ENCODE results near the gene ALDH1A3. TPM values are rescaled to one million over a fixed set of nuclear protein-coding genes. Genes with fewer than 3 reads are reported as not detected.

ALDH1A3 gene
- total and polyA plus RNA-seq, 2 of the 4 experiments (the other 2 are of a cell fraction) = 3.1 to 5.0 TPM

GRCh38 chr15:100914876-100915275 lies 35.2 kb downstream of the ALDH1A3 start:
- Histone ChIP-seq H3K4me2 (ENCODE audit: low read depth, low read length) (no peak overlapping the region), H2AK9ac (replicated peaks; ENCODE audit: low read depth, low read length, poor library complexity) (no peak overlapping the region), H2BK15ac (ENCODE audit: low read depth, low read length) (no peak overlapping the region), H2BK120ac (ENCODE audit: low read depth, low read length) (no peak overlapping the region), H3K4me3 (ENCODE audit: insufficient read depth, low read depth, low read length) (no peak overlapping the region), H3K9me3 (ENCODE audit: control insufficient read depth, insufficient read depth, low read length) (peaks cover 5% of the 10 kb centered on the region), H3K56ac (ENCODE audit: extremely low read depth, insufficient read depth, low read length) (no peak overlapping the region), H3K79me1 (ENCODE audit: low read depth in 1 of 2, low read length in 2 of 2) (peaks cover 3 to 21% of the 10 kb centered on the region in 2 experiments; a peak in 3 of 4 replicates), H3K4me1 (ENCODE audit: control insufficient read depth, insufficient read depth, low read length) (no peaks in the 10 kb centered on the region), H4K5ac (ENCODE audit: low read depth, low read length) (no peak overlapping the region), H4K20me1 (ENCODE audit: insufficient read depth, low read length) (no peaks in the 10 kb centered on the region), H2BK20ac (ENCODE audit: low read depth, low read length) (no peak overlapping the region), H3K4ac (ENCODE audit: low read depth, low read length) (no peak overlapping the region), H3K9me1 (ENCODE audit: insufficient read depth, low read length) (0 out of 2 replicates have a peak, but pooled peaks cover 4% of the 10 kb centered on the region), H3K27me3 (ENCODE audit: control insufficient read depth, insufficient read depth, low read length) (no peaks in the 10 kb centered on the region), H2AK5ac (ENCODE audit: low read depth, low read length) (no peak overlapping the region), H3K14ac (replicated peaks; ENCODE audit: low read depth, low read length) (no peak overlapping the region), H4K8ac (ENCODE audit: low read depth in 2 of 2, low read length in 2 of 2) (no peak overlapping the region), H3K36me3 (ENCODE audit: control insufficient read depth, insufficient read depth, low read length) (no peaks in the 10 kb centered on the region), H3K9ac (ENCODE audit: low read depth, low read length) (no peak overlapping the region), H2BK5ac (ENCODE audit: low read depth, low read length, poor library complexity, severe bottlenecking) (no peak overlapping the region), H2AFZ (replicated peaks; ENCODE audit: low read length, poor library complexity) (no peak overlapping the region), H3K27ac (ENCODE audit: insufficient read depth, low read length) (no peak overlapping the region), H4K91ac (ENCODE audit: insufficient read depth, low read depth, low read length) (no peak overlapping the region), H3K18ac (ENCODE audit: low read depth, low read length) (no peak overlapping the region), H3K23ac (ENCODE audit: low read depth, low read length) (no peak overlapping the region)
- TF ChIP-seq NFE2L2 (IDR thresholded peaks at IDR 0.05; ENCODE audit: low read depth, low read length) (no peak), SMC3 (IDR thresholded peaks at IDR 0.05; ENCODE audit: low read depth, low read length) (no peak), POLR2A (IDR thresholded peaks at IDR 0.05; ENCODE audit: low read depth, low read length) (no peak), MAZ (IDR thresholded peaks at IDR 0.05; ENCODE audit: borderline replicate concordance, low read depth, low read length) (no peak), USF2 (IDR thresholded peaks at IDR 0.05; ENCODE audit: low read depth, low read length) (no peak), RCOR1 (IDR thresholded peaks at IDR 0.05; ENCODE audit: insufficient replicate concordance, low read length) (no peak), CTCF (conservative IDR thresholded peaks at IDR 0.05; ENCODE audit: low read depth, low read length) (0 out of 2 replicates have a peak, but pooled peaks have one; percentile 24), MAFK (IDR thresholded peaks at IDR 0.05; ENCODE audit: low read depth, low read length) (no peak), RAD21 (IDR thresholded peaks at IDR 0.05; ENCODE audit: low read length) (peak; percentile 18; the same call in 1 of the 2 replicates), FOS (IDR thresholded peaks at IDR 0.05; ENCODE audit: low read depth, low read length) (no peak), RFX5 (IDR thresholded peaks at IDR 0.05; ENCODE audit: low read depth, low read length) (no peak), MXI1 (IDR thresholded peaks at IDR 0.05; ENCODE audit: borderline replicate concordance, low read depth, low read length) (no peak)
- ATAC-seq (ENCODE audit: low read depth) (no peak), DNase-seq (peak; percentile 24)
- dilution Hi-C loops (cut with HindIII; ENCODE audit: low sequenced_read_pairs, unreplicated experiment) (no loop called here), intact Hi-C loops (cut with micrococcal nuclease) (loop anchor here (5.0 kb wide), 1 partner anchor 342 kb away; no protein-coding TSS in a partner anchor), in situ Hi-C loops (cut with MboI; ENCODE audit: low sequenced_read_pairs) (loop anchor here (5.0 to 25.0 kb wide), 2 partner anchors 92 to 347 kb away; partner anchors contain the start of gene CHSY1)
- BruUV-seq (replicated peaks) = no TSS peak
- 40% methylated on average over 3 of the region's 6 CpGs; no CpG with 5 or more reads in 1 of the 2 experiments for WGBS, 2 experiments (ENCODE audit: extremely low coverage in 2 of 2, insufficient read length in 1 of 2)
- POLR2A ChIA-PET (ENCODE audit: unreplicated experiment) = interaction anchor here (0.7 kb wide), 1 partner anchor 9 kb away, joined by 4 read pairs; no protein-coding TSS in a partner anchor
- CTCF ChIA-PET = interaction anchor here (1.2 to 5.4 kb wide), 2 partner anchors 9 to 93 kb away, joined by 3 to 44 read pairs; no protein-coding TSS in a partner anchor

Data from IMR-90 (cell line).